H1 (cell line): ENCODE data around the gene GLYR1. TPM values are rescaled to one million over a fixed set of nuclear protein-coding genes. Genes with fewer than 3 reads are reported as not detected.

Experiments used
- CTCF ChIA-PET: fragments of 300-600 bp; sonication (Branson Sonifier 250); formaldehyde crosslinking; loops from one replicate; lab custom pipeline; 2021; ENCODE audit not compliant: partially characterized antibody; lab: Charles Lee
- POLR2A ChIA-PET: fragments of 300-600 bp; sonication (Branson Sonifier 250); formaldehyde crosslinking; loops from one replicate; lab custom pipeline; 2021; ENCODE audit warnings: inconsistent platforms; ENCODE audit not compliant: partially characterized antibody; lab: Charles Lee
- DNase-seq, 2 experiments: peaks; one replicate each; pipeline versions ENCODE4 v3.0.0 to v3.0.0-alpha.2; 2010 to 2022; ENCODE audit warnings: low spot score in 2 of 2, low read depth in 1 of 2, mixed read lengths in 1 of 2
- FAIRE-seq: peaks from 2 replicates; lab custom pipeline; 2011; peaks lifted over from hg19 to GRCh38; lab: Jason Lieb, UNC
- H2AFZ ChIP-seq: 2 replicates; pipeline ENCODE4 v1.8.1; 2012; ENCODE audit warnings: low read length, inconsistent platforms
- H2AK5ac ChIP-seq: 2 replicates; pipeline ENCODE4 v1.6.1; 2013; ENCODE audit warnings: low read depth, low read length
- H2BK120ac ChIP-seq: replicated peaks from 2 replicates; pipeline ENCODE3; 2013; ENCODE audit warnings: low read depth, low read length, inconsistent platforms
- H2BK12ac ChIP-seq: 2 replicates; pipeline ENCODE4 v1.6.1; 2013; ENCODE audit warnings: low read depth, low read length
- H2BK15ac ChIP-seq: 2 replicates; pipeline ENCODE4 v1.6.1; 2013; ENCODE audit warnings: low read length
- H2BK20ac ChIP-seq: 2 replicates; pipeline ENCODE4 v1.6.1; 2013; ENCODE audit warnings: low read length
- H2BK5ac ChIP-seq: 2 replicates; pipeline ENCODE4 v1.6.1; 2013; ENCODE audit warnings: low read depth, low read length
- H3K14ac ChIP-seq: 2 replicates; pipeline ENCODE4 v1.6.1; 2013; ENCODE audit warnings: inconsistent platforms; ENCODE audit not compliant: insufficient read length
- H3K18ac ChIP-seq: 2 replicates; pipeline ENCODE4 v1.6.1; 2013; ENCODE audit warnings: low read length; ENCODE audit errors: extremely low read depth
- H3K23ac ChIP-seq: 2 replicates; pipeline ENCODE4 v1.6.1; 2013; ENCODE audit warnings: inconsistent platforms; ENCODE audit not compliant: insufficient read length
- H3K23me2 ChIP-seq: 2 replicates; pipeline ENCODE4 v1.6.1; 2013; ENCODE audit warnings: low read depth, low read length
- H3K27ac ChIP-seq: 2 replicates; pipeline ENCODE4 v1.6.1; 2011; ENCODE audit warnings: low read depth, low read length, inconsistent platforms
- H3K27me3 ChIP-seq, 4 experiments: replicated peaks in 1 of 4; 1 replicate in 1 of 4; 2 replicates in 3 of 4; pipeline versions ENCODE4 v1.6.1 to v1.8.1; 2011 to 2013; ENCODE audit warnings: low read length in 3 of 4, mild to moderate bottlenecking in 3 of 4, inconsistent platforms in 2 of 4, mixed read lengths in 2 of 4, moderate library complexity in 1 of 4; ENCODE audit not compliant: control insufficient read depth in 3 of 4, insufficient read depth in 3 of 4; ENCODE audit errors: extremely low read depth in 1 of 4
- H3K36me3 ChIP-seq, 4 experiments: 2 replicates each; pipeline versions ENCODE4 v1.6.1 to v1.8.1; 2011 to 2013; ENCODE audit warnings: mild to moderate bottlenecking in 4 of 4, low read length in 3 of 4, moderate library complexity in 2 of 4, control low read depth in 1 of 4, inconsistent platforms in 1 of 4; ENCODE audit not compliant: insufficient read depth in 4 of 4, control insufficient read depth in 2 of 4
- H3K4ac ChIP-seq: replicated peaks from 2 replicates; pipeline ENCODE3; 2013; ENCODE audit warnings: low read length, low read depth, mixed read lengths, inconsistent platforms; ENCODE audit not compliant: insufficient read length
- H3K4me1 ChIP-seq, 4 experiments: replicated peaks in 1 of 4; 1 replicate in 1 of 4; 2 replicates in 3 of 4; pipeline versions ENCODE4 v1.6.1 to v1.8.1; 2011 to 2013; ENCODE audit warnings: low read length in 3 of 4, inconsistent platforms in 2 of 4, mixed read lengths in 1 of 4; ENCODE audit not compliant: insufficient read depth in 4 of 4, control insufficient read depth in 3 of 4
- H3K4me2 ChIP-seq, 2 experiments: 2 replicates each; pipeline versions ENCODE4 v1.6.1 to v1.8.1; 2011 to 2013; ENCODE audit warnings: low read depth in 2 of 2, low read length in 2 of 2, control low read depth in 1 of 2, inconsistent platforms in 1 of 2, mild to moderate bottlenecking in 1 of 2; ENCODE audit not compliant: insufficient read depth in 1 of 2
- H3K4me3 ChIP-seq, 4 experiments: fragments of 200-600, 300-600 bp in 1 of 4; sonication (generic), shearing (Covaris generic), sonication (Bioruptor Twin) in 1 of 4; 2 replicates each; pipeline versions ENCODE4 v1.5.1 to v1.8.1; 2011 to 2016; ENCODE audit warnings: low read length in 4 of 4, low read depth in 3 of 4, control low read depth in 2 of 4, inconsistent platforms in 2 of 4, mild to moderate bottlenecking in 2 of 4, mixed read lengths in 1 of 4, moderate library complexity in 1 of 4; ENCODE audit not compliant: insufficient read depth in 2 of 4; ENCODE audit errors: extremely low read depth in 1 of 4
- H3K56ac ChIP-seq: replicated peaks from 2 replicates; pipeline ENCODE3; 2013; ENCODE audit warnings: low read depth, mild to moderate bottlenecking, mixed read lengths, low read length, inconsistent platforms; ENCODE audit not compliant: insufficient read length
- H3K79me1 ChIP-seq: 2 replicates; pipeline ENCODE4 v1.6.1; 2013; ENCODE audit warnings: low read depth, low read length, control low read depth
- H3K79me2 ChIP-seq, 2 experiments: 2 replicates each; pipeline versions ENCODE4 v1.6.1 to v1.8.1; 2012 to 2013; ENCODE audit warnings: low read length in 2 of 2, mild to moderate bottlenecking in 2 of 2, inconsistent platforms in 1 of 2; ENCODE audit not compliant: insufficient read depth in 2 of 2, control insufficient read depth in 1 of 2
- H3K9ac ChIP-seq, 4 experiments: replicated peaks in 1 of 4; 1 replicate in 1 of 4; 2 replicates in 3 of 4; pipeline versions ENCODE4 v1.6.1 to v1.8.1; 2011 to 2013; ENCODE audit warnings: low read depth in 3 of 4, low read length in 3 of 4, control low read depth in 2 of 4, mild to moderate bottlenecking in 2 of 4, moderate library complexity in 2 of 4, inconsistent platforms in 1 of 4; ENCODE audit errors: extremely low read depth in 1 of 4
- H3K9me3 ChIP-seq, 2 experiments: 2 replicates each; pipeline versions ENCODE4 v1.6.1 to v1.8.1; 2012 to 2013; ENCODE audit warnings: mild to moderate bottlenecking in 2 of 2, moderate library complexity in 2 of 2, control low read depth in 1 of 2, inconsistent platforms in 1 of 2, low read depth in 1 of 2, low read length in 1 of 2, mixed read lengths in 1 of 2; ENCODE audit not compliant: insufficient read depth in 2 of 2
- H4K20me1 ChIP-seq, 2 experiments: replicated peaks in 1 of 2; 2 replicates each; pipeline versions ENCODE3 to v1.8.1; 2011 to 2013; ENCODE audit warnings: inconsistent platforms in 2 of 2, low read length in 2 of 2, mild to moderate bottlenecking in 1 of 2; ENCODE audit not compliant: insufficient read depth in 2 of 2, control insufficient read depth in 1 of 2
- H4K5ac ChIP-seq: 2 replicates; pipeline ENCODE4 v1.6.1; 2013; ENCODE audit warnings: low read length, low read depth, mixed read lengths, inconsistent platforms; ENCODE audit not compliant: insufficient read length
- H4K8ac ChIP-seq: 2 replicates; pipeline ENCODE4 v1.8.0; 2013; ENCODE audit warnings: mild to moderate bottlenecking, moderate library complexity, low read length, inconsistent platforms; ENCODE audit not compliant: insufficient read depth; ENCODE audit errors: extremely low read depth
- H4K91ac ChIP-seq: replicated peaks from 2 replicates; pipeline ENCODE3; 2013; ENCODE audit warnings: low read length, mixed read lengths, inconsistent platforms; ENCODE audit not compliant: insufficient read length
- EZH2 ChIP-seq: fragments of 200-600 bp; sonication (generic); IDR thresholded peaks from 2 replicates; pipeline ENCODE4 v1.7.1; 2012; ENCODE audit warnings: low read depth, mild to moderate bottlenecking, moderate library complexity, low read length, inconsistent platforms; ENCODE audit not compliant: severe bottlenecking
- KDM4A ChIP-seq: IDR thresholded peaks from one replicate; pipeline ENCODE4 v1.7.1; 2012; ENCODE audit warnings: low read depth, mild to moderate bottlenecking, moderate library complexity, low read length, inconsistent platforms; ENCODE audit not compliant: severe bottlenecking
- SIX5 ChIP-seq: IDR thresholded peaks from 2 replicates; pipeline ENCODE4 v1.6.1; 2011; ENCODE audit warnings: mild to moderate bottlenecking, low read depth, low read length
- SRF ChIP-seq: IDR thresholded peaks from 2 replicates; pipeline ENCODE4 v1.6.1; 2011; ENCODE audit warnings: mild to moderate bottlenecking, low read depth, low read length, moderate library complexity
- TBP ChIP-seq: IDR thresholded peaks from 2 replicates; pipeline ENCODE4 v1.6.1; 2011; ENCODE audit warnings: low read depth, low read length, improper control_type of control experiment
- WGBS, 2 experiments: shearing (Covaris generic) in 1 of 2; methylation state at CpG; one replicate each; pipeline versions ENCODE4 v1.1.6 to v1.1.7; 2013 to 2015; ENCODE audit warnings: low lambda C conversion rate in 2 of 2, mixed read lengths in 2 of 2, inconsistent platforms in 1 of 2, low coverage in 1 of 2, missing lambda C conversion rate in 1 of 2; ENCODE audit not compliant: insufficient replicate concordance in 2 of 2, insufficient coverage in 1 of 2, insufficient read length in 1 of 2; ENCODE audit errors: extremely low coverage in 1 of 2, missing lambda C conversion rate in 1 of 2; 5-methylcytosine and 5-hydroxymethylcytosine counted together
- polyA plus RNA-seq, 7 experiments: library from polyadenylated mRNA; depleted of rRNA in 3 of 7; stranded (reverse) in 5 of 7; unstranded in 2 of 7; fragments of >200 nt in 5 of 7; fragments of 200-250 nt in 2 of 7; gene quantifications; 1 replicate in 5 of 7; 2 replicates in 1 of 7; 4 replicates in 1 of 7; pipeline versions ENCODE4 v1.2.1 to v1.2.3, GENCODE V29; 2011 to 2013; ENCODE audit warnings: missing spikeins in 2 of 7, mixed read lengths in 2 of 7
- total RNA-seq: library from RNA; stranded (reverse); fragmentation: NEBNext Ultra II Directional; extraction: Animal tissue kit (Norgen Biotek cat#: 25700); gene quantifications from 2 replicates; pipeline ENCODE4 v1.2.1, GENCODE V29; 2021

The GLYR1 gene
- total and polyA plus RNA-seq, 2 of the 8 experiments (the other 6 are each of a cell fraction or from before 2014, with no cell fraction given), result 50.2 to 115 TPM

DNA sequence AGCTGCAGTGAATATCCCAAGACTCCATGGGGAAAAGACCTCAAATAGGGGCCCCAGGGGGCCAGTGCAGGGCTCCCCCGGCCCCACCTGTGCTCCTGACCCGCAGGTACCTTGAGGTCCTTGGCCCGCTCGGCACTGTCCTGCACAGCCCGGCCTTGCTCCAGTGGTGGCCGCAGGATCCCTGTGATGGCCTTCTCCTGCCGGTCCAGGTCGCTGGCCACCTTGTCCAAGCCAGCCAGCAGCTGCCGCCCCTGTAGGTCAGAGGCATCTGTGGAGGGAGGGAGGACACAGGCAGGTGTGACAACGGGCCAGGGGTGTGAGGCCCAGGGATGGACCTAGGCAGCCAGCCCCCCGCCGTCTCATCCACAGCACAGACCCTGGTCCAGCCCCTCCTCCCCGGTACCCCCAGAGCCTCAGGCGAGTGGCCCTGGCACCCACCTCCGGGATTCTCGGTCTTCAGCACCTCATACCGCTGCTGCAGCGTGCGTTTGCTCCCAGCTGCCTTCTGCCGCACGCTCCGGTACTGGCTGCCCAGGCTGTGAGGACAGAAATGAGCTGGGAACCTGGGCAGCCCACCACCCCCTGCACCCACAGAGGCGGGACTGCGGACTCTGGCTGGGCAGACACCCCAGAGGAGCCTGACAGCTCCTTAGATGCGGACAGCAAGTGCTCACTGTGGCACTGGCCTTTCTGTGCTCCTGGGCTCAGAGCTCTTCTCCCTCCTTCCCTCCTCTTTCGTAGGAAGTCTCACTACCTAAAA is 46.2 kb upstream of the GLYR1 start:
- CTCF ChIA-PET, result interaction anchor here (0.7 to 4.0 kb wide), 5 partner anchors 9 to 63 kb away, joined by 3 to 23 read pairs (median 4); no protein-coding TSS in a partner anchor
- H3K4me2 ChIP-seq, result no peak overlapping the region

More for the DNA sequence above, 46.2 kb upstream of the GLYR1 start:
- no peaks in the 10 kb centered on the region for H3K23me2 ChIP-seq
- no peaks in the 10 kb centered on the region for H3K27me3 ChIP-seq
- no peak overlapping the region for H3K23ac ChIP-seq
- no peak overlapping the region for H2BK120ac ChIP-seq
- no peak overlapping the region for H2AK5ac ChIP-seq
- no peaks in the 10 kb centered on the region for H3K9me3 ChIP-seq
- WGBS, 2 experiments, result 92% methylated on average over 22 of the region's 26 CpGs; no CpG with 5 or more reads in 1 of the 2 experiments
- TF ChIP-seq EZH2, result no peak
- no peak for TF ChIP-seq SRF
- TF ChIP-seq SIX5, result no peak
- TF ChIP-seq KDM4A, result no peak
- TF ChIP-seq TBP, result no peak
- no peaks in the 10 kb centered on the region for H3K79me1 ChIP-seq
- H3K18ac ChIP-seq, result no peak overlapping the region
- FAIRE-seq (no peak), DNase-seq (no peak)
- peaks cover 2 to 32% (median 14%) of the 10 kb centered on the region in 4 experiments; a peak in 5 of 8 replicates for H3K36me3 ChIP-seq
- H3K9ac ChIP-seq, result no peak overlapping the region
- no peak overlapping the region for H2BK15ac ChIP-seq
- H2BK20ac ChIP-seq, result no peak overlapping the region
- no peak overlapping the region for H3K4me3 ChIP-seq
- H3K4me1 ChIP-seq, result no peaks in the 10 kb centered on the region
- no peak overlapping the region for H2BK5ac ChIP-seq
- no peak overlapping the region for H3K4ac ChIP-seq
- POLR2A ChIA-PET, result interaction anchor here (0.6 to 3.7 kb wide), 8 partner anchors 8 to 153 kb away, joined by 3 to 15 read pairs (median 3); no protein-coding TSS in a partner anchor
- no peaks in the 10 kb centered on the region for H3K79me2 ChIP-seq
- no peak overlapping the region for H3K27ac ChIP-seq
- H4K20me1 ChIP-seq, result peaks cover 0 to 6% of the 10 kb centered on the region in 2 experiments
- no peak overlapping the region for H4K8ac ChIP-seq
- H2BK12ac ChIP-seq, result no peak overlapping the region
- no peak overlapping the region for H2AFZ ChIP-seq
- no peak overlapping the region for H4K91ac ChIP-seq
- H3K56ac ChIP-seq, result no peak overlapping the region
- H4K5ac ChIP-seq, result no peak overlapping the region
- no peak overlapping the region for H3K14ac ChIP-seq
